Right lobe of liver (tissue), 4 donors: ENCODE data around the gene AR.

ENCODE experiments used
- CTCF ChIP-seq, 4 donors: fragments of 200-600 bp in 3 of 4; fragments of 450-650 bp in 1 of 4; IDR thresholded peaks; one replicate each; pipeline versions ENCODE4 v1.5.1 to v1.8.0; 2016 to 2022; ENCODE audit warnings: antibody characterized with exemption in 4 of 4, mild to moderate bottlenecking in 2 of 4
- POLR2A ChIP-seq: fragments of 450-650 bp; IDR thresholded peaks from one replicate; pipeline ENCODE4 v1.6.1; 2017; ENCODE audit warnings: antibody characterized with exemption, mild to moderate bottlenecking
- donor health status: DM: no; HTN: no; CAD: no.
- donor health status: DM: no; HTN: no; CAD: no.
- donor health status: DM: no; HTN: yes; CAD: no.

- TF ChIP-seq CTCF (IDR thresholded peaks at IDR 0.05) (no peak), POLR2A (no peak)
Measured at GRCh38 chrX:67692246-67692645, 148.4 kb downstream of the AR start.
